T-helper 17 cell (primary cell): ENCODE results near the gene PTPN13. TPM values are rescaled to one million over a fixed set of nuclear protein-coding genes. Genes with fewer than 3 reads are reported as not detected.
"Not testable (repeated sequence)": the region's sequence is repeated elsewhere in the genome, so short reads cannot be mapped to it uniquely, and the experiment has no call there.

ENCODE experiments used
- ATAC-seq: fragments of 150-1000 bp; cut with Tn5 transposase; 2 replicates; pipeline ENCODE4 v1.10.0; 2021; ENCODE audit warnings: mild to moderate bottlenecking, moderate library complexity
- DNase-seq, 3 donors: peaks; one replicate each; pipeline versions ENCODE4 v3.0.0 to v3.0.0-alpha.2; 2020 to 2021
- H3K9me3 ChIP-seq: one replicate; pipeline ENCODE4 v1.7.0; 2013; ENCODE audit warnings: low read length, mild to moderate bottlenecking; ENCODE audit not compliant: control insufficient read depth, poor library complexity, severe bottlenecking
- H3K27ac Mint-ChIP-seq: one replicate; pipeline ENCODE4 v1.8.0; 2022; ENCODE audit warnings: mild to moderate bottlenecking, moderate library complexity, mixed read lengths
- H3K27me3 Mint-ChIP-seq: one replicate; pipeline ENCODE4 v1.8.0; 2022; ENCODE audit warnings: mixed read lengths
- H3K36me3 Mint-ChIP-seq: one replicate; pipeline ENCODE4 v1.8.0; 2022; ENCODE audit warnings: low read depth, mixed read lengths
- H3K4me1 Mint-ChIP-seq: one replicate; pipeline ENCODE4 v1.8.0; 2022; ENCODE audit warnings: mild to moderate bottlenecking, mixed read lengths
- H3K4me3 Mint-ChIP-seq: one replicate; pipeline ENCODE4 v1.8.0; 2022; ENCODE audit warnings: mild to moderate bottlenecking, moderate library complexity, mixed read lengths
- total RNA-seq, 4 donors: library from RNA in 2 of 4; stranded (reverse) in 2 of 4; gene quantifications; one replicate each; pipeline ENCODE4 v1.2.3 and lab custom pipeline; 2022 to 2026

The PTPN13 gene
- total RNA-seq, 2 donors from 2014 or later = 36.1 to 49.5 TPM

DNA sequence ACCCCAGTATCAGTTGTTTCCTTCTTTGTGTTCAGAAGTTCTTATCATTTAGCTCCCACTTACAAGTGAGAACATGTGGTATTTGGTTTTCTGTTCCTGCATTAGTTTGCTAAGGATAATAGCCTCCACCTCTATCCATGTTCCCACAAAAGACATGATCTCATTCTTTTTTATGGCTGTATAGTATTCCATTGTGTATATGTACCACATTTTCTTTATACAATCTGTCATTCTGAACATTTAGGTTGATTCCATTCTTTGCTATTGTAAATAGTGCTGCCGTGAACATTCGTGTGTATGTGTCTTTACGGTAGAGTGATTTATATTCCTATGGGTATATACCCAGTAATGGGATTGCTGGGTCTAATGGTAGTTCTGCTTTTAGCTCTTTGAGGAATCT, 125.0 kb downstream of the PTPN13 start:
- DNase-seq, H3K27ac Mint-ChIP-seq, H3K4me3 Mint-ChIP-seq, H3K27me3 Mint-ChIP-seq, H3K36me3 Mint-ChIP-seq, ATAC-seq, H3K4me1 Mint-ChIP-seq, H3K9me3 ChIP-seq: not testable (repeated sequence)

DNA sequence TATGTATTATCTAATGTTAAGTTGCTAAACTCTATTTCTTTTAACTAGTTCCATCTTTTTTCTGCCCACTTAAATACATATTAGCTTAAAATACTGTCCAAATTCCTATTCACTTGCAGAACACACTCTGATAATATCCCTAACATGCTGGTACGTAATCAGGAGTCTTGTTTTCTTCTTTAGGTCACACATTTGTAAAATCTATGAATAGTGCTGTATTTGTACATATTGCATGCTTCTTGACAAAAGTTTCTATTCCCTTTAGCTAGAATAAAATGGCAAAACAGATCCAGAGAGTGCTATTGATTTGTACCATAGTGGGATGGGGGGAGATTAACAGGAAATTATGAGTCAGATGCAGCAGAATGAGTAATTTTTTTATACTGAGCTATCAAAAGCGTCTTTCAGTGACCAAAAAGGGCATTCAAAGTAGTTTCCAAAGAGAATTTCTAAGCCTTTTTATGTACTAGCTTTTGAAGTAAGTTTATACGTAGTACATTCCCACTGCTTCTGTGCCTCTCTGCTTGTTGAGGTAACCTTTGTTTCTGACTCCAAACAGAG, 126.5 kb downstream of the PTPN13 start:
- no peaks in the 10 kb centered on the region for H3K9me3 ChIP-seq
- peak overlapping the region; percentile 9 for H3K27ac Mint-ChIP-seq
- ATAC-seq (no peak), DNase-seq (no peak)
- H3K4me3 Mint-ChIP-seq = no peak overlapping the region
- H3K4me1 Mint-ChIP-seq = peaks cover 3% of the 10 kb centered on the region
- peaks cover 8% of the 10 kb centered on the region for H3K36me3 Mint-ChIP-seq
- H3K27me3 Mint-ChIP-seq = no peaks in the 10 kb centered on the region

DNA sequence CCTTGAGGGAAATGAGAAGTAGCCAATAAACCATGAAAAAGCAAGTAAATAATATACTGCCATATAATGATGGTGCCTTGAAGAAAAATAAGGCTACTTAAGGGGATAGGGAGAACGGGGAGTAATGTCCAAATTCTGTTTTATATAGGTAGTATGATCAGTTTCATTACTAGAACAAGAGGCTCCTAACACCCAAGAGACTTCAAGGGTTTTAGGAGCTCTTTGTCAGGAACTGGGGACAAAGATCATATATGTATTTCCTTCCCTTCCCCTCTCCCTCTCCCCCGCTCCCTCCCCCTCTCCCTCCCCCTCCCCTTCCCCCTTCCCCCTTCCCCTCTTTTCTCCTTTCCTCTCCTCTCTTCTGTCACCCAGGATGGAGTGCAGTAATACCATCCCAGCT, 127.3 kb downstream of the PTPN13 start:
- peaks cover 3% of the 10 kb centered on the region for H3K4me1 Mint-ChIP-seq
- no peaks in the 10 kb centered on the region for H3K9me3 ChIP-seq
- ATAC-seq = no peak
- peak overlapping the region; percentile 70 for H3K27ac Mint-ChIP-seq
- peaks cover 8% of the 10 kb centered on the region for H3K36me3 Mint-ChIP-seq
- H3K4me3 Mint-ChIP-seq = no peak overlapping the region
- no peak for DNase-seq
- no peaks in the 10 kb centered on the region for H3K27me3 Mint-ChIP-seq

DNA sequence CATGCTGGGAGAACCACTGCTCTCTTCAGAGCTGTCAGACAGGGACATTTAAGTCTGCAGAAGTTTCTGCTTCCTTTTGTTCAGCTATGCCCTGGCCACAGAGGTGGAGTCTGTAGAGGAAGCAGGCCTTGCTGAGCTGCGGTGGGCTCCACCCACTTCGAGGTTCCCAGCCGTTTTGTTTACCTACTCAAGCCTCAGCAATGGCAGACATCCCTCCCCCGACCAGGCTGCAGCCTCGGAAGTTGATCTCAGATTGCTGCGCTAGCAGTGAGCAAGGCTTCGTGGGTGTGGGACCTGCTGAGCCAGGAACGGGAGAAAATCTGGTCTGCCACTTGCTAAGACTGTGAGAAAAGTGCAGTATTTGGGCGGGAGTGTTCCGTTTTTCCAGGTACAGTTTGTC, 136.2 kb downstream of the PTPN13 start:
- H3K27me3 Mint-ChIP-seq = no peaks in the 10 kb centered on the region
- peak overlapping the region; percentile 39 for H3K27ac Mint-ChIP-seq
- peaks cover 4% of the 10 kb centered on the region for H3K36me3 Mint-ChIP-seq
- peak overlapping the region; percentile 2 for H3K4me3 Mint-ChIP-seq
- H3K4me1 Mint-ChIP-seq = peaks cover 5% of the 10 kb centered on the region
- DNase-seq (peak in 1 of 3 donors; percentile 7), ATAC-seq (peak; percentile 79)
- H3K9me3 ChIP-seq = no peaks in the 10 kb centered on the region

DNA sequence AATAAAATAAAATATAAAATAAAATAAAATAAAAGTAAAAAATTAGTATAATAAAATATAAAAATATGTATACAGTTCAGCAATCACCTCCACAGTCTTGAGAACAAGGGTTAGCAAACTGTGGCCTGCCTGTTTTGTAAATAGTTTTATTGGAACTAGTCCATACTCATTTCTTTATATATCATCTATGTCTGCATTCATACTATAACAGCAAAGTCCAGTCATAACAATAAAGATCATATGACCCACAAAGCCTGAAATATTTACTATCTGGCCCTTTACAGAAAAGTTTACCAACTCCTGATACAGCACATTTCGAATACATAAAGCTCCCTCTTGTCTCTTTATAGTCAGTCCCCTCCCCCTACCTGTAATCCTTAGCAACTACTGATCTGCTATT, 143.1 kb downstream of the PTPN13 start:
- DNase-seq (no peak), ATAC-seq (no peak)
- H3K27me3 Mint-ChIP-seq = no peaks in the 10 kb centered on the region
- H3K36me3 Mint-ChIP-seq = peaks cover 6% of the 10 kb centered on the region
- no peaks in the 10 kb centered on the region for H3K4me1 Mint-ChIP-seq
- H3K4me3 Mint-ChIP-seq = no peak overlapping the region
- H3K9me3 ChIP-seq = no peaks in the 10 kb centered on the region
- H3K27ac Mint-ChIP-seq = no peak overlapping the region

DNA sequence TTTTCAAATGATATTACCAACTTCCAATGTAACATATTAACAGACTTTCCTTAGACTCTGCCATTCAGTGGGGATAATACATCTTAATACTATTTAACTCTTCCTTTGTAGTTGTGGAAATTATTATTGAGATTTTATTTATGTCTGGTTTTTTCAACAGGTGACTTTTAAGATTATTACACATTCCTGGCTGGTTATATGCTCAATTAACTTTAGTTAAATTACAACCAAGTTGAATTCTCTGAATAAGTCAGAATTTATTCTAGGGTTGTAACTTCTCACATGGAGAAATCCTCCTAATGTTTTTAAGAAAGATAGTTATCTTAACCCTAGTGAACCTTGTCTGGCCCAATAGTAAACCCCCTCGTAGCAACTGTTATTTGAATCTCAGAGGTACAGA, 147.7 kb downstream of the PTPN13 start:
- Mint-ChIP-seq H3K36me3 (peaks cover 8% of the 10 kb centered on the region), H3K27me3 (no peaks in the 10 kb centered on the region), H3K4me1 (no peaks in the 10 kb centered on the region), H3K27ac (no peak overlapping the region), H3K4me3 (no peak overlapping the region)
- no peak for ATAC-seq
- H3K9me3 ChIP-seq = no peaks in the 10 kb centered on the region
- no peak for DNase-seq

DNA sequence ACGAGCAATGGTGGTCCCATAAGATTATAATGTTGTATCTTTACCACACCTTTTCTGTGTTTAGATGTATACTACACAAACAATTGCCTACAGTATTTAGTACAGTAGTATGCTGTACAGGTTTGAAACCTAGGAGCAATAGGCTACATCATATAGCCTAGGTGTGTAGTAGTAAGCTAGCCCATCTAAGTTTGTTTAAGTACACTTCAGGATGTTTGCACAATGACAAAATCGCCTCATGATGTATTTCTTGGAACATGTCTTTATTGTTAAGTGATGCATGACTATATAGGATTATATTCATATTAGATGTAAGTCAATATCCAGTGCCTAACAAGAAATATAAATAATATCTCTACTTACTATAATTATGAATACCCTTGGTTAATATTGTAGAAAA, 150.5 kb downstream of the PTPN13 start:
- H3K9me3 ChIP-seq = no peaks in the 10 kb centered on the region
- no peaks in the 10 kb centered on the region for H3K27me3 Mint-ChIP-seq
- H3K27ac Mint-ChIP-seq = no peak overlapping the region
- H3K4me3 Mint-ChIP-seq = no peak overlapping the region
- DNase-seq = no peak
- H3K4me1 Mint-ChIP-seq = peaks cover 4% of the 10 kb centered on the region
- peaks cover 10% of the 10 kb centered on the region for H3K36me3 Mint-ChIP-seq
- no peak for ATAC-seq

DNA sequence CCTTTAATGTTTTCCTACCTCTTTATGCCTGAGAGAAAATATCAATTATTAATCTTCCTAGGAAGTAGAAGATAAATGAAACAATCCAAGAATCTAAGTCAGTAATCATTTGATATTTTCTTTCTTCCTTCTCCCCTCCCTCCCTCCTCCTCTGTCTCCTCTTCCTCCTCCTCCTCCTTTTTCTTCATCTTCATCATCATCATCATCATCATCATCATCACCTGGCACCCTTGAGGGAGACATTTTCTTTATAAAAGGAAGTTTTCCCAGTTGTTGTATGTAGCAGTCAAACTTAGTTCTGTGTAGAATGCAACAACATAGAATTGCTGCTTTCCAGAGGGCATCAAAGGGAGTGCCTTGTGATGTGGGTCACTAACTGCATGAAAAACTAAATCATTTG, 155.0 kb downstream of the PTPN13 start:
- no peak overlapping the region for H3K4me3 Mint-ChIP-seq
- peak overlapping the region; percentile 34 for H3K27ac Mint-ChIP-seq
- no peak for ATAC-seq
- no peak for DNase-seq
- no peaks in the 10 kb centered on the region for H3K9me3 ChIP-seq
- H3K4me1 Mint-ChIP-seq = peaks cover 8% of the 10 kb centered on the region
- peaks cover 12% of the 10 kb centered on the region for H3K36me3 Mint-ChIP-seq
- no peaks in the 10 kb centered on the region for H3K27me3 Mint-ChIP-seq

DNA sequence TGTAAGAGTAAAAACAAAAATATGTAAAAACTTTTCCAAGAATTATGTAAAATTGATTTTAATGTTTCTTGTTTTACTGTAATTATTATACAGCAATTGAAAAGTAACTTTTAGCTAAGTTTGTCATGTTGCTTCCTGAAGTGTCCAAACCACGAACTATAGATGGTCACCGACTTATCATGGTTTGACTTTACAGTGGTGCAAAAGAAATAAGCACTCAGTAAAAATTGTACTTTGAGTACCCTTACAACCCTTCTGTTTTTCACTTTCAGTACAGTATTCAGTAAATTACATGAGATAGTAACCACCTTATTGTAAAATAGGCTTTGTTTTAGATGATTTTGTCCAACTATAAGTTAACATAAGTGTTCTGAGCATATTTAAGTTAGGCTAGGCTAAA, 161.3 kb downstream of the PTPN13 start:
- Mint-ChIP-seq H3K4me1 (peaks cover 7% of the 10 kb centered on the region), H3K27me3 (no peaks in the 10 kb centered on the region), H3K36me3 (peaks cover 3% of the 10 kb centered on the region), H3K27ac (peak overlapping the region; percentile 53), H3K4me3 (no peak overlapping the region)
- ATAC-seq = no peak
- no peak for DNase-seq
- H3K9me3 ChIP-seq = no peaks in the 10 kb centered on the region

DNA sequence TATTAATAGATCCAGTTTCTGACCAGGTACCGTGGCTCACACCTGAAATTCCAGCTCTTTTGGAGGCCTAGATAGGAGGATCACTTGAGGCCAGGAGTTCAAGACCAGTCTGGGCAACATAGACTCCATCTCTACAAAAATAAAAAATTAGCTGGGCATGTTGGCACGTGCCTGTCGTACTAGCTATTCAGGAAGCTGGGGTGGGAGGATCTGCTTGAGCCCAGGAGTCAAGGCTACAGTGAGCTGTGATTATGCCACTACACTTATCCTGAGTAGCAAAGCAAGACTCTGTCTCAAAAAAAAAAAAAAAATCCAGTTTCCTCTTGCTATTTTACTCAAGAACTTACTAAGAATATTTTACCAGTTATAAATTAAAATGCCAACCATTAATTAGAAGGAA, 163.4 kb downstream of the PTPN13 start:
- DNase-seq (no peak), ATAC-seq (no peak)
- Mint-ChIP-seq H3K36me3 (peaks cover 5% of the 10 kb centered on the region), H3K27me3 (no peaks in the 10 kb centered on the region), H3K27ac (no peak overlapping the region), H3K4me1 (peaks cover 7% of the 10 kb centered on the region), H3K4me3 (no peak overlapping the region)
- no peaks in the 10 kb centered on the region for H3K9me3 ChIP-seq

DNA sequence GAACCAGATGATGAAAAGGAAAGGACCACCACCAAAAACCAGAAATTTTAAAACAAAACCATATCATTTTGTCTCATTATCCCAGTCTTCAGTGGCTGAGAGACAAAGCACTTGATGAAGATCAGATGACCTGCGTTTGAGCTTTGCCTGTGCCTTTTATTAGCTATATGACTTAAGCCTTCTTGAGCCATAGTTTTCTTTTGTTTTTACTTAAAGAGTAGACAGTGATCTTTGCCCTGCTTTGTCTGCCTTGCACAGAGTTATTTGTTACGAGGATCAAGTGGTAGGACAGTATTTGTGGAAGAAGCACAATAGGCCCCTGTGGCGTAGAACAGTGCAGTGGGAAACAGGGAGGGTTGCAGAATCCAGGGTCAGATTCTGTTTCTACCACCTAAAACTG, 165.2 kb downstream of the PTPN13 start:
- Mint-ChIP-seq H3K27ac (no peak overlapping the region), H3K4me3 (no peak overlapping the region), H3K4me1 (peaks cover 4% of the 10 kb centered on the region), H3K27me3 (no peaks in the 10 kb centered on the region), H3K36me3 (peaks cover 3% of the 10 kb centered on the region)
- DNase-seq (no peak), ATAC-seq (no peak)
- H3K9me3 ChIP-seq = no peaks in the 10 kb centered on the region

DNA sequence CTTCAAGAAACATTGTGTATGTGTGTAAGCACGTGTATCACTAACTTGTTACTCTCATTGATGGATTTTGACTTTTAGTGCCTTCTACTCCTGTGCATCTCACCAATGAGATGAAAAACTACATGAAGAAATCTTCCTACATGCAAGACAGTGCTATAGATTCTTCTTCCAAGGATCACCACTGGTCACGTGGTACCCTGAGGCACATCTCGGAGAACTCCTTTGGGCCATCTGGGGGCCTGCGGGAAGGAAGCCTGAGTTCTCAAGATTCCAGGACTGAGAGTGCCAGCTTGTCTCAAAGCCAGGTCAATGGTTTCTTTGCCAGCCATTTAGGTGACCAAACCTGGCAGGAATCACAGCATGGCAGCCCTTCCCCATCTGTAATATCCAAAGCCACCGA, 168.5 kb downstream of the PTPN13 start:
- Mint-ChIP-seq H3K27ac (no peak overlapping the region), H3K4me3 (no peak overlapping the region), H3K4me1 (no peaks in the 10 kb centered on the region), H3K27me3 (no peaks in the 10 kb centered on the region), H3K36me3 (peaks cover 3% of the 10 kb centered on the region)
- no peak for DNase-seq
- no peak for ATAC-seq
- no peaks in the 10 kb centered on the region for H3K9me3 ChIP-seq

DNA sequence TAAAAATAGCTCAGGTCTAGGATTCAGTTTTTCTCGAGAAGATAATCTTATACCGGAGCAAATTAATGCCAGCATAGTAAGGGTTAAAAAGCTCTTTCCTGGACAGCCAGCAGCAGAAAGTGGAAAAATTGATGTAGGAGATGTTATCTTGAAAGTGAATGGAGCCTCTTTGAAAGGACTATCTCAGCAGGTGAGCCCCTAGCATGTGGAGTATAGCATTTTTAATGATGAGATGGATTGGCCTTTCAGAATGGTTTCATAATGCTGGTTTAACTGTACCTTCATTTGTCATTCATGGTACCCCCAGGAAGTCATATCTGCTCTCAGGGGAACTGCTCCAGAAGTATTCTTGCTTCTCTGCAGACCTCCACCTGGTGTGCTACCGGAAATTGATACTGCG, 175.7 kb downstream of the PTPN13 start:
- no peaks in the 10 kb centered on the region for H3K9me3 ChIP-seq
- peaks cover 6% of the 10 kb centered on the region for H3K4me1 Mint-ChIP-seq
- H3K27me3 Mint-ChIP-seq = no peaks in the 10 kb centered on the region
- no peak for ATAC-seq
- DNase-seq = no peak
- H3K36me3 Mint-ChIP-seq = no peaks in the 10 kb centered on the region
- no peak overlapping the region for H3K4me3 Mint-ChIP-seq
- no peak overlapping the region for H3K27ac Mint-ChIP-seq

DNA sequence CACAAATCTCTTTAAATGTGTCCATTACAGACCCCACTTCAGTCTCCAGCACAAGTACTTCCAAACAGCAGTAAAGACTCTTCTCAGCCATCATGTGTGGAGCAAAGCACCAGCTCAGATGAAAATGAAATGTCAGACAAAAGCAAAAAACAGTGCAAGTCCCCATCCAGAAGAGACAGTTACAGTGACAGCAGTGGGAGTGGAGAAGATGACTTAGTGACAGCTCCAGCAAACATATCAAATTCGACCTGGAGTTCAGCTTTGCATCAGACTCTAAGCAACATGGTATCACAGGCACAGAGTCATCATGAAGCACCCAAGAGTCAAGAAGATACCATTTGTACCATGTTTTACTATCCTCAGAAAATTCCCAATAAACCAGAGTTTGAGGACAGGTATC, 177.0 kb downstream of the PTPN13 start:
- no peak for DNase-seq
- H3K27ac Mint-ChIP-seq = peak overlapping the region; percentile 35
- H3K4me1 Mint-ChIP-seq = peaks cover 6% of the 10 kb centered on the region
- H3K9me3 ChIP-seq = no peaks in the 10 kb centered on the region
- no peak overlapping the region for H3K4me3 Mint-ChIP-seq
- no peak for ATAC-seq
- H3K36me3 Mint-ChIP-seq = no peaks in the 10 kb centered on the region
- no peaks in the 10 kb centered on the region for H3K27me3 Mint-ChIP-seq
